IMR-90 (cell line): Measurements from ENCODE around the gene CDCA4. TPM values are rescaled to one million over a fixed set of nuclear protein-coding genes. Genes with fewer than 3 reads are reported as not detected.
A peak's percentile ranks its signal among the peaks of the same experiment; 100 is the strongest.

Experiments
- ATAC-seq: fragments of 200-7000 bp; cut with Tn5 transposase; 2 replicates; pipeline ENCODE4 v1.9.1; 2020; ENCODE audit warnings: low read depth, mild to moderate bottlenecking, moderate library complexity
- BruUV-seq: library from RNA; stranded (reverse); fragments of 400-500 nt; replicated peaks from 2 replicates; lab custom pipeline; 2021; lab: Mats Ljungman, UMichigan
- CTCF ChIA-PET: fragments of 300-600 bp; formaldehyde crosslinking; extraction: SDS; loops from one replicate; lab custom pipeline; 2021; ENCODE audit warnings: antibody characterized with exemption; lab: Yijun Ruan, JAX
- POLR2A ChIA-PET: fragments of 300-600 bp; sonication (Branson Sonifier 250); formaldehyde crosslinking; loops from one replicate; lab custom pipeline; 2022; ENCODE audit warnings: antibody characterized with exemption; ENCODE audit not compliant: unreplicated experiment; lab: Charles Lee
- DNase-seq: peaks from one replicate; pipeline ENCODE4 v3.0.0; 2013
- H2AFZ ChIP-seq: replicated peaks from 2 replicates; pipeline ENCODE3; 2013; ENCODE audit warnings: low read length, mild to moderate bottlenecking; ENCODE audit not compliant: poor library complexity
- H2AK5ac ChIP-seq: 2 replicates; pipeline ENCODE4 v1.6.1; 2013; ENCODE audit warnings: low read depth, low read length, inconsistent platforms
- H2AK9ac ChIP-seq: replicated peaks from 2 replicates; pipeline ENCODE3; 2013; ENCODE audit warnings: mild to moderate bottlenecking, low read depth, low read length, moderate library complexity; ENCODE audit not compliant: poor library complexity
- H2BK120ac ChIP-seq: 2 replicates; pipeline ENCODE4 v1.6.1; 2013; ENCODE audit warnings: low read depth, low read length, inconsistent platforms
- H2BK15ac ChIP-seq: 3 replicates; pipeline ENCODE4 v1.6.1; 2013; ENCODE audit warnings: low read depth, low read length, inconsistent platforms
- H2BK20ac ChIP-seq: 2 replicates; pipeline ENCODE4 v1.6.1; 2013; ENCODE audit warnings: low read depth, mild to moderate bottlenecking, inconsistent platforms, low read length, moderate library complexity
- H2BK5ac ChIP-seq: 2 replicates; pipeline ENCODE4 v1.6.1; 2013; ENCODE audit warnings: mild to moderate bottlenecking, low read depth, low read length, inconsistent platforms; ENCODE audit not compliant: poor library complexity, severe bottlenecking
- H3K14ac ChIP-seq: replicated peaks from 2 replicates; pipeline ENCODE4 v1.6.1; 2013; ENCODE audit warnings: low read depth, low read length, inconsistent platforms
- H3K18ac ChIP-seq: 2 replicates; pipeline ENCODE4 v1.6.1; 2013; ENCODE audit warnings: low read depth, low read length, control low read depth
- H3K23ac ChIP-seq: 2 replicates; pipeline ENCODE4 v1.6.1; 2013; ENCODE audit warnings: low read depth, low read length, inconsistent platforms
- H3K27ac ChIP-seq: 2 replicates; pipeline ENCODE4 v1.5.1; 2013; ENCODE audit warnings: mild to moderate bottlenecking, control low read depth, low read length; ENCODE audit not compliant: insufficient read depth
- H3K27me3 ChIP-seq: 2 replicates; pipeline ENCODE4 v1.6.1; 2013; ENCODE audit warnings: low read length; ENCODE audit not compliant: control insufficient read depth, insufficient read depth
- H3K36me3 ChIP-seq: 2 replicates; pipeline ENCODE4 v1.6.1; 2013; ENCODE audit warnings: low read length, mixed read lengths; ENCODE audit not compliant: control insufficient read depth, insufficient read depth
- H3K4ac ChIP-seq: 2 replicates; pipeline ENCODE4 v1.6.1; 2013; ENCODE audit warnings: low read depth, low read length, inconsistent platforms
- H3K4me1 ChIP-seq: 2 replicates; pipeline ENCODE4 v1.6.1; 2013; ENCODE audit warnings: low read length, mixed read lengths; ENCODE audit not compliant: control insufficient read depth, insufficient read depth
- H3K4me2 ChIP-seq: 2 replicates; pipeline ENCODE4 v1.6.1; 2013; ENCODE audit warnings: low read depth, mild to moderate bottlenecking, control low read depth, low read length, moderate library complexity
- H3K4me3 ChIP-seq: 2 replicates; pipeline ENCODE4 v1.5.1; 2013; ENCODE audit warnings: low read depth, mild to moderate bottlenecking, control low read depth, low read length, moderate library complexity; ENCODE audit not compliant: insufficient read depth
- H3K56ac ChIP-seq: 2 replicates; pipeline ENCODE4 v1.6.1; 2013; ENCODE audit warnings: low read length, inconsistent platforms; ENCODE audit not compliant: insufficient read depth; ENCODE audit errors: extremely low read depth
- H3K79me1 ChIP-seq, 2 experiments: 2 replicates each; pipeline ENCODE4 v1.6.1; 2013; ENCODE audit warnings: low read length in 2 of 2, inconsistent platforms in 1 of 2, low read depth in 1 of 2
- H3K9ac ChIP-seq: 2 replicates; pipeline ENCODE4 v1.6.1; 2013; ENCODE audit warnings: low read depth, low read length, control low read depth
- H3K9me1 ChIP-seq: 2 replicates; pipeline ENCODE4 v1.6.1; 2013; ENCODE audit warnings: low read length, inconsistent platforms; ENCODE audit not compliant: insufficient read depth
- H3K9me3 ChIP-seq: 2 replicates; pipeline ENCODE4 v1.6.1; 2013; ENCODE audit warnings: low read length; ENCODE audit not compliant: control insufficient read depth, insufficient read depth
- H4K20me1 ChIP-seq: 2 replicates; pipeline ENCODE4 v1.6.1; 2013; ENCODE audit warnings: low read length, inconsistent platforms; ENCODE audit not compliant: insufficient read depth
- H4K5ac ChIP-seq: 2 replicates; pipeline ENCODE4 v1.6.1; 2013; ENCODE audit warnings: mild to moderate bottlenecking, low read depth, low read length, control low read depth
- H4K8ac ChIP-seq, 2 experiments: 2 replicates each; pipeline ENCODE4 v1.6.1; 2013; ENCODE audit warnings: low read depth in 2 of 2, low read length in 2 of 2, control low read depth in 1 of 2, inconsistent platforms in 1 of 2
- H4K91ac ChIP-seq: 2 replicates; pipeline ENCODE4 v1.6.1; 2013; ENCODE audit warnings: low read depth, low read length, inconsistent platforms; ENCODE audit not compliant: insufficient read depth
- BHLHE40 ChIP-seq: fragments of 150-350 bp; IDR thresholded peaks from 2 replicates; pipeline ENCODE4 v1.6.1; 2016; ENCODE audit warnings: mild to moderate bottlenecking, low read depth, low read length
- CEBPB ChIP-seq: IDR thresholded peaks from 2 replicates; pipeline ENCODE4 v1.6.1; 2012; ENCODE audit warnings: low read depth, low read length, improper control_type of control experiment
- CHD1 ChIP-seq: IDR thresholded peaks from 2 replicates; pipeline ENCODE4 v1.6.1; 2012; ENCODE audit warnings: low read depth, low read length, improper control_type of control experiment
- MAFK ChIP-seq: IDR thresholded peaks from 2 replicates; pipeline ENCODE4 v1.6.1; 2012; ENCODE audit warnings: low read depth, low read length, improper control_type of control experiment
- MAZ ChIP-seq: IDR thresholded peaks from 2 replicates; pipeline ENCODE4 v1.6.1; 2012; ENCODE audit warnings: low read depth, mild to moderate bottlenecking, low read length, improper control_type of control experiment, moderate library complexity, borderline replicate concordance
- MXI1 ChIP-seq: IDR thresholded peaks from 2 replicates; pipeline ENCODE4 v1.6.1; 2012; ENCODE audit warnings: low read depth, mild to moderate bottlenecking, low read length, moderate library complexity, borderline replicate concordance
- NFE2L2 ChIP-seq: fragments of 150-350 bp; IDR thresholded peaks from 2 replicates; pipeline ENCODE4 v1.6.1; 2016; ENCODE audit warnings: low read depth, mild to moderate bottlenecking, low read length
- RAD21 ChIP-seq: IDR thresholded peaks from 2 replicates; pipeline ENCODE4 v1.6.1; 2012; ENCODE audit warnings: low read length, improper control_type of control experiment
- RFX5 ChIP-seq: IDR thresholded peaks from 2 replicates; pipeline ENCODE4 v1.8.0; 2012; ENCODE audit warnings: low read depth, mild to moderate bottlenecking, low read length, moderate library complexity
- WGBS, 2 experiments: methylation state at CpG; one replicate each; pipeline versions ENCODE4 v1.1.5 to v1.1.7; 2013; ENCODE audit warnings: missing lambda C conversion rate in 2 of 2; ENCODE audit not compliant: insufficient read length in 1 of 2; ENCODE audit errors: extremely low coverage in 2 of 2; 5-methylcytosine and 5-hydroxymethylcytosine counted together
- dilution Hi-C: fragments of 300-500 bp; cut with HindIII; formaldehyde crosslinking; loops from one replicate; pipeline ENCODE4 v1.14.3; 2018; ENCODE audit warnings: low sequenced_read_pairs; ENCODE audit not compliant: unreplicated experiment
- in situ Hi-C: fragments of 300-500 bp; cut with MboI; formaldehyde crosslinking; loops from 3 replicates; pipeline ENCODE4 v1.14.3; 2019; ENCODE audit warnings: low sequenced_read_pairs, inconsistent platforms, mixed read lengths
- intact Hi-C: fragments of 100-400 bp; cut with micrococcal nuclease; formaldehyde crosslinking; loops from 2 replicates; pipeline ENCODE4 v1.10.0; 2022
- polyA plus RNA-seq, 3 experiments: library from polyadenylated mRNA; depleted of rRNA; stranded (reverse); fragments of >200 nt; gene quantifications; 2 replicates each; pipeline ENCODE4 v1.2.3, GENCODE V29; 2012; ENCODE audit warnings: low replicate concordance in 1 of 3
- total RNA-seq: library from RNA; depleted of rRNA; stranded (reverse); fragments of >200 nt; gene quantifications from 2 replicates; pipeline ENCODE4 v1.2.3, GENCODE V29; 2012
- TF ChIP-seq, protein P1 (sequence below): fragments of 150-350 bp; IDR thresholded peaks from 2 replicates; pipeline ENCODE4 v1.6.1; 2016; ENCODE audit warnings: low read depth, mild to moderate bottlenecking, low read length, moderate library complexity, borderline replicate concordance
- TF ChIP-seq, protein P2 (sequence below): conservative IDR thresholded peaks from 2 replicates; pipeline ENCODE4 v1.5.1; 2012; ENCODE audit warnings: mild to moderate bottlenecking, low read depth, low read length, improper control_type of control experiment

The CDCA4 gene
- total and polyA plus RNA-seq, 2 of the 4 experiments (the other 2 are of a cell fraction), result 17.7 to 18.6 TPM

DNA sequence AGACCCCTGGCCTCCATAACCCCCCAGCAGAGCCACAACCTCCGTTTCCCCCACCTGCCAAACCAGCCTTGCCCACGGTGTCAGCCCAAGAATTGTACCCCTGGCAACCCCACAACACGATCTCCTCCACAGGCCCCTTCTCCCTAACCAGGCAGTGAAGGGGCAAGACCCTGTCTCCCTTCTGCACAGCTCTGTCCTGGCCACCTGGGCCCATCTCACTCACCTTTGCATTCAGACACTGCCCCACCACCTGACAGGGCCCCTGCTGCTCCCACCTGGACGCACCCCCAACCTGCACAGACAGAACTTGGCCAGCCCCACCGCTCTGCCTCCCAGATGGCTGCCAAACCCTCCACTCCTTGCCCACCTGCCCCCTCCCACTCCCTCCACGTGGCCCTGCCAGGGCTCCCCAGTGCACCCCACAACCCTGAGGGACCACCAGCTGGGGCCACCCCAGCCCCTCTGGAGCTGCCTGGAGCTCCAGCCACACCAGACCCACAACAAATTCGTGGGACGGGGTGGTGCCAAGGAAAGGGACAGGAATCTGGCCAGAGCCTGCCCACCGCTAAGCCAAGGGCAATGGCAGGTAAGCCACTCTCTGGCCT lies 54.5 kb downstream of the CDCA4 start:
- Histone ChIP-seq H4K8ac (no peak overlapping the region), H3K79me1 (peaks cover 0 to 30% of the 10 kb centered on the region in 2 experiments; a peak in 1 of 4 replicates), H3K27ac (no peak overlapping the region), H3K56ac (no peak overlapping the region), H2AK5ac (no peak overlapping the region), H3K9ac (no peak overlapping the region), H2BK15ac (no peak overlapping the region), H3K4ac (no peak overlapping the region), H3K4me1 (peaks cover 21% of the 10 kb centered on the region), H4K91ac (no peak overlapping the region), H3K23ac (no peak overlapping the region), H3K9me3 (no peaks in the 10 kb centered on the region), H3K27me3 (peaks cover 2% of the 10 kb centered on the region), H3K14ac (no peak overlapping the region), H2AK9ac (peak overlapping the region; percentile 28), H2BK5ac (no peak overlapping the region), H3K36me3 (no peaks in the 10 kb centered on the region), H3K4me3 (no peak overlapping the region), H4K5ac (no peak overlapping the region), H2BK20ac (no peak overlapping the region), H4K20me1 (no peaks in the 10 kb centered on the region), H2BK120ac (no peak overlapping the region), H3K9me1 (no peaks in the 10 kb centered on the region; the same call in 1 of the 2 replicates), H3K18ac (no peak overlapping the region), H3K4me2 (no peak overlapping the region), H2AFZ (no peak overlapping the region)
- in situ Hi-C loops, result no loop called here
- ATAC-seq (no peak), DNase-seq (no peak)
- ChIA-PET POLR2A (no interaction called here), CTCF (no interaction called here)
- BruUV-seq, result no TSS peak
- no peak for TF ChIP-seq CEBPB
- TF ChIP-seq MXI1, result no peak
- no peak for TF ChIP-seq MAZ
- TF ChIP-seq RFX5, result no peak
- TF ChIP-seq MAFK, result no peak
- TF ChIP-seq RAD21, result no peak
- TF ChIP-seq, protein P1, sequence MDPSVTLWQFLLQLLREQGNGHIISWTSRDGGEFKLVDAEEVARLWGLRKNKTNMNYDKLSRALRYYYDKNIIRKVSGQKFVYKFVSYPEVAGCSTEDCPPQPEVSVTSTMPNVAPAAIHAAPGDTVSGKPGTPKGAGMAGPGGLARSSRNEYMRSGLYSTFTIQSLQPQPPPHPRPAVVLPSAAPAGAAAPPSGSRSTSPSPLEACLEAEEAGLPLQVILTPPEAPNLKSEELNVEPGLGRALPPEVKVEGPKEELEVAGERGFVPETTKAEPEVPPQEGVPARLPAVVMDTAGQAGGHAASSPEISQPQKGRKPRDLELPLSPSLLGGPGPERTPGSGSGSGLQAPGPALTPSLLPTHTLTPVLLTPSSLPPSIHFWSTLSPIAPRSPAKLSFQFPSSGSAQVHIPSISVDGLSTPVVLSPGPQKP, result no peak
- TF ChIP-seq CHD1, result no peak
- no peak for TF ChIP-seq NFE2L2
- TF ChIP-seq, protein P2, sequence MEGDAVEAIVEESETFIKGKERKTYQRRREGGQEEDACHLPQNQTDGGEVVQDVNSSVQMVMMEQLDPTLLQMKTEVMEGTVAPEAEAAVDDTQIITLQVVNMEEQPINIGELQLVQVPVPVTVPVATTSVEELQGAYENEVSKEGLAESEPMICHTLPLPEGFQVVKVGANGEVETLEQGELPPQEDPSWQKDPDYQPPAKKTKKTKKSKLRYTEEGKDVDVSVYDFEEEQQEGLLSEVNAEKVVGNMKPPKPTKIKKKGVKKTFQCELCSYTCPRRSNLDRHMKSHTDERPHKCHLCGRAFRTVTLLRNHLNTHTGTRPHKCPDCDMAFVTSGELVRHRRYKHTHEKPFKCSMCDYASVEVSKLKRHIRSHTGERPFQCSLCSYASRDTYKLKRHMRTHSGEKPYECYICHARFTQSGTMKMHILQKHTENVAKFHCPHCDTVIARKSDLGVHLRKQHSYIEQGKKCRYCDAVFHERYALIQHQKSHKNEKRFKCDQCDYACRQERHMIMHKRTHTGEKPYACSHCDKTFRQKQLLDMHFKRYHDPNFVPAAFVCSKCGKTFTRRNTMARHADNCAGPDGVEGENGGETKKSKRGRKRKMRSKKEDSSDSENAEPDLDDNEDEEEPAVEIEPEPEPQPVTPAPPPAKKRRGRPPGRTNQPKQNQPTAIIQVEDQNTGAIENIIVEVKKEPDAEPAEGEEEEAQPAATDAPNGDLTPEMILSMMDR, result no peak
- no peak for TF ChIP-seq BHLHE40
- dilution Hi-C loops, result no loop called here
- intact Hi-C loops, result no loop called here
- WGBS, 2 experiments, result no CpG with 5 or more reads among the region's 9 CpGs
